HG03039 (cell line): Measurements from ENCODE around the gene C17orf78.
A peak's percentile ranks its signal among the peaks of the same experiment; 100 is the strongest.
"Not testable (repeated sequence)": the region's sequence is repeated elsewhere in the genome, so short reads cannot be mapped to it uniquely, and the experiment has no call there.

Experiments
- ATAC-seq: cut with Tn5 transposase; IDR thresholded peaks from one replicate; pipeline ENCODE4 v1.9.1; 2021; ENCODE audit warnings: mild to moderate bottlenecking, moderate library complexity; ENCODE audit not compliant: unreplicated experiment

C17orf78 gene

DNA sequence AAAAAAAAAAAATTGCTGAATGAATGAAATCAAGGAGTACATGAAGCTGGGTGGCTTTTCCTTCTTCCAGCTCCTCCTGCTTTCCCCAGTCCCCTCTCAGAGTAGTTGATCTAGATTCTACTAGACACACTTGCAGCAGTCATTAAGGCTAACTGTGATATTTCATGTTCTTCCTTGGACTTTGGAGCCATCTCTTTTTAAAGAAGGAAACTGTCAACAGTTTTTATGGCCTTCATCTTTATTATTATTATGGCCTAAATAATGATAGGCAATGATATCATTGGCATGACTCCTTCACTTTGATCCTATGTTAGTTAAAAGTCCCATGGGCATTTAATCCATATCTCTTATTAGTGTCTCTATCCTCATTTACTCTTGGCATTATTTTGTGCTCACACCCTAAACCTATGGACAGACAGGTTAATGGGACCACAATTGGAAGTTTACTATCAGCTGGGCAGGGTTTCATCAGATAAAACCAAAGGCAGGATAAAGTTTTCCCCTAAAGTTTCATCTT lies 9.7 kb downstream of the C17orf78 start:
- no peak for ATAC-seq

GRCh38 chr17:37386462-37386861 lies 10.7 kb downstream of the C17orf78 start:
- ATAC-seq = no peak

- no peak for ATAC-seq
Observed at GRCh38 chr17:37388266-37388665, 12.5 kb downstream of the C17orf78 start.

DNA sequence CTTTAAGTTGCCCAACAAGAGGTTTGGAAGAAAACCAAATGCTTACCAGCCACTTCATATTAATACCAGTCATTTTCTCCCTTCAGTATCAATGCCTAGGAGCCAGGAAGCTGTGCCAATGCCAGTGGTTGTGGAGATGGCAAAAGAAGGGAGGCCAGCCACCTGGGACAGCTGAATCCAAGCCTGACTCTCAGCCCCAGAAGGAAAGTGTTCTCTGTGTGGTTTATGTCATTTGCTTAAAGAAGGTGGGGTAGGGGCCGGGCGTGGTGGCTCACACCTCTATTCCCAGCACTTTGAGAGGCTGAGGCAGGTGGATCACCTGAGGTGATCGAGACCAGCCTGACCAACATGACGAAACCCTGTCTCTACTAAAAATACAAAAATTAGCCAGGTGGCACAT lies 13.4 kb downstream of the C17orf78 start:
- no peak for ATAC-seq

- no peak for ATAC-seq
Observed at GRCh38 chr17:37391146-37391545, 15.4 kb downstream of the C17orf78 start.

GRCh38 chr17:37392024-37392590 lies 16.3 kb downstream of the C17orf78 start:
- ATAC-seq = no peak

- no peak for ATAC-seq
Observed at GRCh38 chr17:37393352-37393751, 17.6 kb downstream of the C17orf78 start.

- no peak for ATAC-seq
Observed at GRCh38 chr17:37399265-37399803, 23.5 kb downstream of the C17orf78 start.

- ATAC-seq = no peak
Observed at GRCh38 chr17:37400505-37400904, 24.7 kb downstream of the C17orf78 start.

GRCh38 chr17:37405522-37405921 lies 29.7 kb downstream of the C17orf78 start:
- ATAC-seq = not testable (repeated sequence)

DNA sequence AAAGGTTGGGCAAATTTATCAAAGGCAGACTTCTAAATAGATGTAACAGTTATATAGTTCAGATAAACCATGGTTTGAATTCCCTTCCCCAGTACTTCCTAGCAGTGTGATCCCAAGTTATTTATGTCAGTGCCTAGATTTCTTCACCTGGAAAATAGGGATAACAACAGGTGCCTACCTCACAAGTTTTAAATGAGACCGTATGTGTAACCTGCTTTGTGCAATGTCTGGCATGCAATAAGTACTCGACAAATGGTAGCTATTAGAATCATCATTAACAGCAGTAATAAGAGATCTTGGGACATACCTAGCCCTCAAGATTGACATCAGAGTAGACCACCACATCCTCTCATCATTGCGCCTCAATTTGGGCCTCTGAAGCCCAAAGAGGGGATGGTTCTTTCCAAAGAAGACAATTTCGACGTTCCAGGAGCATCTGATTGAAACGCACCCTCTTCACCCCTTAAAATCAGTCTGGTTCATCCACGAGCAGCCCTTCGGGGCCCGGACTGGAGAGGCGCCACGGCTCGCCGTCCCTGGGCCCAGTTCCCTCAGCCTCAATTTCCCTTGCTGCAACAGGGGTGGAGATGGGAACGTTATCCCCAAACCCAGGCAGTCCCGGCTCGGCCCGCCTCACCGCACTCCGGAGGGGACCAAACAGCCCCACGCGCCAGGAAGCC lies 30.3 kb downstream of the C17orf78 start:
- no peak for ATAC-seq

DNA sequence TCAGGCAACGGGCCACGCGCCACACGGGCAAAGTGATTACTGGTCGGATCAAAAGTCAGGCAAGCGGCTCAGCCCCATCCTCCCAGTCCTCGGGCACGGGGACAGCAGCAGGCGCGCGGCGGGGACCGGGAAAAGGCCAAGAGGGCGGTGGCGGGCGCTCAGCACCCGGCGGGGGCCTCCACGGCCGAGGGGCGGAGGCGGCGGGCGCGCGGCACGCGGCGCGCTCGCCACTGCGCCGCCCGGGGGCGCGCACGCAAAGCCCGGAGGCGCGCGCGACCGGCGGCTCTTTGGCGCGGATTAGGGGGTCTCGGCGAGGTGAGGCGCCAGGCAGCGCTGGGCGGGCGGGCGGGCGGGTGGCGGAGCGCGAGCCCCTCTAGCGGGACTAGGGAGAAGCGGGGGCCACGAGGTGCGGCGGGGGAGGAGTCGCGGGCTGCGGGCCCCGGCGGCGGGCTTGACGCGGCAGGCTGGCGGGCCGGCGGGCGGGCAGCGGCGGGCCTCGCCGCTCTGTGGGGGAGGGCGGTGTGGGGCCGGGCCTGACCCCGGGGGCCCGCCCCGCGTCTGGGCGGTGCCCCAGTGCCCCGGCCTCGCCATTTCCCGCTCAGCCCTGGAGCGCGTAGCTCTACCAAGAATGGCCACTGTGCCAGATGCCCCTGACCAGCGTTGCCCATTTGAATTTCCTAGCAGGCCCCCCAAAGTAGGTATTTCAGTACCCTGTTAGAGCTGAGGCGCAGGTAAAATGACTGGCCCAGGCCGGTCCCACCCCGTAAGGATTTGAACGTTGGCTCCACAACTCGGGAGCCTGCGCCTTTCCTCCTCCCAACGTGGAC lies 31.1 kb downstream of the C17orf78 start, which contains the start of the genes ACACA and TADA2A:
ACACA (minus strand) TSS at position 202 of the 827 bp plus-strand sequence. CDS start 537 bp downstream, outside the sequence.
TADA2A (plus strand) TSS at position 252 of the 827 bp plus-strand sequence. CDS start 4,480 bp downstream, outside the sequence.
- ATAC-seq = peak; percentile 64

- not testable (repeated sequence) for ATAC-seq
Observed at GRCh38 chr17:37408145-37408479, 32.3 kb downstream of the C17orf78 start.

DNA sequence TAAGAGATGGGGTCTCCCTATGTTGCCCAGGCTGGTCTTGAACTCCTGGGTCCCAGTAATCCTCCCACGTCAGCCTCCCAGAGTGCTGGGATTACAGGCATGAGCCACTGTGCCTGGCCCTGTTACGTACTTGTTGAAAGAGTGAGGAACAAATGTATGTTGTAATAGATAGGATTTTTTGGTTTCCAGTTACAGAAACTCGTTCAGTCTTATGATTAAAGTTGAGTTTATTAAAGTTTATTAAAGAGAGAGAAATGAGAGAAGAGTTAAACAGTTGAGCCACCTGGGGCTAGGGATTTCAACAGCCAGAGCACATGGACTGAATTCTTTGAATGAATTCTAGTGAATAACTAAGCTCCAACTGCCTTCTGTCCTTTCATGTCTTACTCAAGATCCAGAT lies 34.6 kb downstream of the C17orf78 start:
- ATAC-seq = no peak

DNA sequence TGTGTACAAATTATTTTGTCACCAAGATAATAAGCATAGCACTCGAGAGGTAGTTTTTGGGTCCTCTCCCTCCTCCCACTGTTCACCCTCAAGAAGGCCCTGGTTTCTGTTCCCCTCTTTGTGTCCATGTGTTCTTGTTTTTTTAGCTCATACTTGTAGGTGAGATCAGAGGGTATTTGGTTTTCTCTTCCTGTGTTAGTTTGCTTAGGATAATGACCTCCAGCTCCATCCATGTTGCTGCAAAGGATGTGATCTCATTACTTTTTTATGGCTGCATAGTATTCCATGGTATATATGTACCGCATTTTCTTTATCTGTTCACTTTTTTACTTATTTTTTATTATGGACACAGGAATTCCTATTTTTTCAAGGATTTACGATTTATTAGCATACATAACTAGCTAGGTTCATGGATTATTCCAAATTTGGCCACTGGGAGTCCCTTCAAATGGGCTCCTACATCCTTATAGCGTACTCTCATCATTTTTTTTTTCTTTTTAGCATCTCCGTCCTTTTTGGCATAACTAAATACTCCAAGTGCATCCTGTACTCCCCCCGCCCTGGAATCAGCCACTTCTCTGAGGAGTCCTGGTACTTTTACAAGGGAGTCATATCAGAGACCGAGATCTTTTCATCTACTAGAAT lies 38.2 kb downstream of the C17orf78 start:
- no peak for ATAC-seq

DNA sequence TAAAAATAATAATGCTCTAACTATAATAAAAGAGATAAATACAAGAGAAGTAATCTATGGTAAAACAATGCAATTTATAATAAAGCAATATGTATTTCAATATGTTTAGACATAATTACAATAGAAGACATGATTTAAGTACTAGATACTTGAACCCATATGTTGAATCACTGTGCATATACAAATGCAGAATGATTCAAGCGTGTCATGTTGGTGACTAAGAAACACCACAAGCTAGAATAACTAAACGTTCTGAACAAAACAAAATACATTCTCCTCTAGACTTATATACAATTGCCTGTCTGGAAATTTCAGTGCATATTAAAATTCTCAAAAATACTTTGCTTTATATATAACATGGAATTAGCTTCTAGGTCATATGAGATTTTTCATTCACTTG lies 42.1 kb downstream of the C17orf78 start:
- no peak for ATAC-seq

DNA sequence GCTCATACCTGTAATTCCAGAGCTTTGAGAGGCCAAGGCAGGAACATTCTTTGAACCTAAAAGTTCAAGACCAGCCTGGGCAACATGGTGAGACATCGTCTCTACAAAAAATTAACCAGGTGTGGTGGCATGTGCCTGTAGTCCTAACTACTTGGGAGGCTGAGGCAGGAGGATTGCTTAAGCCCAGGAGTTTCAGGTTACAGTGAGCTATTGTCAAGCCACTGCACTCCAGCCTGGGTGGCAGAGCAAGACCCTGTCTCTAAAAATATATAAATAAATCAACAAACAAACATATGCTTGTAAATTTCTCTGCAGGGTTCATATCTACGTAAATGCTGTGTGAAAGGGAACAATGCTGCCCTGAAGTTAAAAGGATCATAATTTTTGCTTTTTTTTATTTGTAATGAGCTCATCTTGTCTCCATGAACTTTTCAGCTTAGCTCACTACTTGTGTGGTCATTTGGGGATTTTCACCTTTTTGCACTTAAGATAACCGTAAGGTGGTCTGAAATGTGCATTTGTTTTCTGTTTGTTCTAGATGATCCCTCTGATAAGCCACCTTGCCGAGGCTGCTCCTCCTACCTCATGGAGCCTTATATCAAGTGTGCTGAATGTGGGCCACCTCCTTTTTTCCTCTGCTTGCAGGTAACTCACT lies 47.3 kb downstream of the C17orf78 start:
- no peak for ATAC-seq

DNA sequence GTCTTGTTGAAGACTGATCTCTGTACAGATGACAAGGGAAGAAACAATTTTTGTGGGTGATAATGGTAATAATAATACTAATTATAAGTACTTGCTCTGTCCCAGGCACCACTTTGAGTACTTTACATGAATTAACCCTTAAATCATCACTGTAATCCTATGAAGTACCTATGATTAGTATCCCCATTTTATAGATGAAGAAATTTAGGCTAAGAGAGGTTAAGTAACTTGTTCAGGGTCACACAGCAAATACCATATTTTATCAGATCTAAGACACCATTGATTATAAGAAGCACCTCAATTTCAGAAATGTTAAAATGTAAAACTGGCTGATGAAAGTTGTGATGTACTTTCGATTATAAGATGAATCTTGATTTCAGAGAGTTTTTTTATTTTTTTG lies 49.5 kb downstream of the C17orf78 start:
- ATAC-seq = no peak

GRCh38 chr17:37429039-37429438 lies 53.3 kb downstream of the C17orf78 start:
- ATAC-seq = no peak

DNA sequence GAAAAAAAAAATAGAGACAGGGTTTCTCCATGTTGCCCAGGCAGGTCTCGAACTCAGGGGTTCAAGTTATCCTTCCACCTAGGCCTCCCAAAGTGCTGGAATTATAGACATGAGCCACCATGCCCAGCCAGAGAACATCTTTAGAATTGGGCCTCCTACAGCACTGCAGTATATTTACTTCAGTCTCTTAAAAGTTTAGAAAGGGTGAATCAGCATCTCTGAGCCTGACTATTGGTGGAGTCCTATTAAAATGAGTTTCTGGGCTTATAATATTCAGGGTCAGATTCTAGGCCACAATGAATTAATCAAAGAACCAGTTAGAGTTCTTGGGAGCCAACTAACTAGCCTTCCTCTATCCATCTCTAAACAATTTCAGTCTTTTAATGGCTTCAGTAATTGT lies 53.7 kb downstream of the C17orf78 start:
- no peak for ATAC-seq
